Body of pancreas (tissue), 4 donors: ENCODE data around the gene NET1. TPM values are rescaled to one million over a fixed set of nuclear protein-coding genes. Genes with fewer than 3 reads are reported as not detected.
"Not testable (repeated sequence)": the region's sequence is repeated elsewhere in the genome, so short reads cannot be mapped to it uniquely, and the experiment has no call there.

ENCODE experiments used
- ATAC-seq: fragments of 150-250 bp; one replicate; pipeline ENCODE4 v1.9.1; 2016
- DNase-seq, 4 donors: peaks; one replicate each; pipeline ENCODE4 v3.0.0-alpha.2; 2019
- H3K27ac ChIP-seq, 4 donors: fragments of 200-600 bp; sonication (generic); 1 replicate in 3 of 4; 2 replicates in 1 of 4; pipeline versions ENCODE4 v1.5.1 to v1.6.1; 2016 to 2019; ENCODE audit warnings: mild to moderate bottlenecking in 1 of 4, mixed read lengths in 1 of 4, moderate library complexity in 1 of 4
- H3K27me3 ChIP-seq, 2 donors: fragments of 200-600 bp; sonication (generic); one replicate each; pipeline ENCODE4 v1.6.0; 2016; ENCODE audit warnings: mild to moderate bottlenecking in 1 of 2
- H3K36me3 ChIP-seq, 2 donors: fragments of 200-600 bp; sonication (generic); replicated peaks in 1 of 2; 2 replicates each; pipeline ENCODE4 v1.5.1; 2016; ENCODE audit warnings: low read depth in 2 of 2; ENCODE audit not compliant: insufficient read depth in 1 of 2
- H3K4me1 ChIP-seq: fragments of 200-600 bp; sonication (generic); one replicate; pipeline ENCODE4 v1.6.0; 2016
- H3K4me3 ChIP-seq, 2 donors: fragments of 200-600 bp; sonication (generic); 1 replicate in 1 of 2; 2 replicates in 1 of 2; pipeline ENCODE4 v1.5.1; 2016 to 2019
- H3K9me3 ChIP-seq, 3 donors: fragments of 200-600 bp; sonication (generic); 1 replicate in 2 of 3; 2 replicates in 1 of 3; pipeline ENCODE4 v1.5.1; 2016
- POLR2A ChIP-seq, 3 donors: fragments of 450-650 bp; IDR thresholded peaks; one replicate each; pipeline ENCODE4 v1.6.1; 2016; ENCODE audit warnings: antibody characterized with exemption in 3 of 3, mild to moderate bottlenecking in 2 of 3
- WGBS, 2 donors: methylation state at CpG; one replicate each; pipeline ENCODE4 v1.1.5; 2017; 5-methylcytosine and 5-hydroxymethylcytosine counted together
- intact Hi-C: fragments of 100-400 bp; cut with DNase I; formaldehyde crosslinking; loops from one replicate; pipeline ENCODE4 v1.15.1; 2023
- total RNA-seq, 2 donors: library from RNA; depleted of rRNA; stranded (reverse); fragments of >200 nt; gene quantifications; one replicate each; pipeline ENCODE4 v1.1.0, GENCODE V29; 2016
- TF ChIP-seq, protein P1 (sequence below), 7 experiments: fragments of 450-650 bp in 4 of 7; fragments of 200-600 bp in 3 of 7; sonication (generic) in 3 of 7; IDR thresholded peaks; one replicate each; pipeline ENCODE4 v1.5.1; 2016 to 2019; ENCODE audit warnings: antibody characterized with exemption in 7 of 7

NET1 gene
- total RNA-seq, 2 donors from 2014 or later, result 37.9 to 70.3 TPM

DNA sequence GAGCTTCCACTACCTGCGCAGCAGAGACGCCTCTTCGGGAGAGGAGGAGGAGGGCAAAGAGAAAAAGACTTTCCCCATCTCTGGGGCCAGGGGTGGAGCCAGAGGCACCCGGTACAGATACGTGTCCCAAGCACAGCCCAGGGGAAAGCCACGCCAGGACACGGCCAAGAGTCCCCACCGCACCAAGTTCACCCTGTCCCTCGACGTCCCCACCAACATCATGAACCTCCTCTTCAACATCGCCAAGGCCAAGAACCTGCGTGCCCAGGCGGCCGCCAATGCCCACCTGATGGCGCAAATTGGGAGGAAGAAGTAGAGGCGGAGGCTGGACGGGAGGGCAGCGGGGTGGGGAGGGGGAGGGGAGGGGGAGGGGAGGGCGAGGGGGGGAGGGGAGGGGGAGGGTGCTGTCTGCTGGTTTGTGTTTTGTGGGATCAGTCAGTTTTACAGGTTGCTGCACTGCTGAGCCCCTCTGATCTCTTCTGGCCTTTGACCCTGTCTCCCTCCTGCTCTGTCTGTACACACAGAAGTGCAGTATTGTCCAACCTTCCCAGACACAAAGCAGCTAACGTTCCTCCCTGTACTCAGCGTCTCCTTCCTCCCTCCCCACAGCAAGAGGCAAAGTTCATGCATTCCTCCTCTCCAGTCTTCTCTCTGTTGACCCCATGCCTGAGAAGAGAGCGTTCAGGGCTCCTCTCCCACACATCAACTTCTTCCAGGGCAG, 38.3 kb upstream of the NET1 start:
- DNase-seq (no peak), ATAC-seq (no peak)
- no peaks in the 10 kb centered on the region for H3K4me1 ChIP-seq
- no peaks in the 10 kb centered on the region for H3K36me3 ChIP-seq
- H3K27me3 ChIP-seq, result no peaks in the 10 kb centered on the region
- no peak overlapping the region for H3K27ac ChIP-seq
- 74 to 84% methylated on average over 17 to 22 of the region's 22 CpGs for WGBS, 2 donors
- TF ChIP-seq, protein P1, sequence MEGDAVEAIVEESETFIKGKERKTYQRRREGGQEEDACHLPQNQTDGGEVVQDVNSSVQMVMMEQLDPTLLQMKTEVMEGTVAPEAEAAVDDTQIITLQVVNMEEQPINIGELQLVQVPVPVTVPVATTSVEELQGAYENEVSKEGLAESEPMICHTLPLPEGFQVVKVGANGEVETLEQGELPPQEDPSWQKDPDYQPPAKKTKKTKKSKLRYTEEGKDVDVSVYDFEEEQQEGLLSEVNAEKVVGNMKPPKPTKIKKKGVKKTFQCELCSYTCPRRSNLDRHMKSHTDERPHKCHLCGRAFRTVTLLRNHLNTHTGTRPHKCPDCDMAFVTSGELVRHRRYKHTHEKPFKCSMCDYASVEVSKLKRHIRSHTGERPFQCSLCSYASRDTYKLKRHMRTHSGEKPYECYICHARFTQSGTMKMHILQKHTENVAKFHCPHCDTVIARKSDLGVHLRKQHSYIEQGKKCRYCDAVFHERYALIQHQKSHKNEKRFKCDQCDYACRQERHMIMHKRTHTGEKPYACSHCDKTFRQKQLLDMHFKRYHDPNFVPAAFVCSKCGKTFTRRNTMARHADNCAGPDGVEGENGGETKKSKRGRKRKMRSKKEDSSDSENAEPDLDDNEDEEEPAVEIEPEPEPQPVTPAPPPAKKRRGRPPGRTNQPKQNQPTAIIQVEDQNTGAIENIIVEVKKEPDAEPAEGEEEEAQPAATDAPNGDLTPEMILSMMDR (IDR thresholded peaks at IDR 0.05), result no peak
- TF ChIP-seq POLR2A (IDR thresholded peaks at IDR 0.05), result no peak
- H3K4me3 ChIP-seq, result no peak overlapping the region
- H3K9me3 ChIP-seq, result no peaks in the 10 kb centered on the region
- intact Hi-C loops, result no loop called here

DNA sequence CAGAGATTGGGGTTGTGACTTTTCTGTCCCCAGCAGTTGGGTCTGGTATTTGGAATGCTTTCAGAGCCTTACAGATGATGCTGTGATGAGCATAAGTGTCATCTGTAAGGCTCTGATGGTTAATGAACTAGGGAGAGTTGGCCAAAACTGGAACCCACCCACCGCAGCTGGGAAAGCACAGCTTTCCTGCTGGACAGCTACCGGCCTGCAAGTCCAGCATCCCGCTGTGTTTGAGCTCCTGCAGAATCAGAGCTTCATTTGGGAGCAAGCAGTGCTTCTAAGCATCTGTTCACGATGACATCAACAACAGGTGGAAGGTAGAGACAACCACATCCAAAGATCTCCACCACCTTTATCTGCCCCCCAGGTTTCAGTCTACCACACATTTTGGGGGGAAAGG, 35.9 kb upstream of the NET1 start:
- ATAC-seq, result no peak
- H3K4me1 ChIP-seq, result no peaks in the 10 kb centered on the region
- no peak overlapping the region for H3K27ac ChIP-seq
- no peaks in the 10 kb centered on the region for H3K9me3 ChIP-seq
- intact Hi-C loops, result no loop called here
- no peak for TF ChIP-seq POLR2A (IDR thresholded peaks at IDR 0.05)
- TF ChIP-seq, protein P1 (IDR thresholded peaks at IDR 0.05), result no peak
- no peak for DNase-seq
- no peak overlapping the region for H3K4me3 ChIP-seq
- no peaks in the 10 kb centered on the region for H3K27me3 ChIP-seq
- 56 to 62% methylated on average over 2 to 4 of the region's 4 CpGs for WGBS, 2 donors
- H3K36me3 ChIP-seq, result no peaks in the 10 kb centered on the region

DNA sequence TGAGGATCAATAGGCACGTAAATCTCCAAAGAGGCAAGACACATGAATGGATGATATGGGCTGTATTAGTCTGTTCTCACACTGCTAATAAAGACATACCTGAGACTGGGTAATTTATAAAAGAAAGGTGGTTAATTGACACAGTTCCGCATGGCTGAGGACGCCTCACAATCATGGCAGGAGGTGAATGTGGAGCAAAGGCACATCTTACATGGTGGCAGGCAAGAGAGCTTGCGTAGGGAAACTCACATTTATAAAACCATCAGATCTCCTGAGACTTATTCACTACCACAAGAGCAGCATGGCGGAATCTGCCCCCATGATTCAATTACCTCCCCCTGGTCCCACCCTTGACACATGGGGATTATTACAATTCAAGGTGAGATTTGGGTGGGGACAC, 33.2 kb upstream of the NET1 start:
- WGBS, 2 donors, result 89 to 93% methylated on average over 5 of the region's 5 CpGs
- intact Hi-C loops, ATAC-seq, DNase-seq, H3K27me3 ChIP-seq, H3K9me3 ChIP-seq, H3K4me3 ChIP-seq, H3K27ac ChIP-seq, H3K36me3 ChIP-seq, H3K4me1 ChIP-seq: not testable (repeated sequence)

DNA sequence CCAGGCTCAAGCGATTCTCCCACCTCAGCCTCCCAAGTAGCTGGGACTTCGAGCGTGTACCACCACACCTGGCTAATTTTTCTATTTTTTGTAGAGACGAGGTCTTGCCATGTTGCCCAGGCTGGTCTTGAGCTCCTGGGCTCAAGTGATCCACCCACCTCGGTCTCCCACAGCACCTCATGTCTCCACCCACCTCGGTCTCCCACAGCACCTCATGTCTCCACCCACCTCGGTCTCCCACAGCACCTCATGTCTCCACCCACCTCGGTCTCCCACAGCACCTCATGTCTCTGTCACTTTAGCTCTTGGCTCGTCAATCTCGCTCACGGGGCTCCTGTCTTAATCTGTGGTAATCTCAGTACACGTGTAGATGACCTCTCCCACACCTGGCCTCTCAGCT, 32.0 kb upstream of the NET1 start:
- intact Hi-C loops, H3K27ac ChIP-seq, H3K4me3 ChIP-seq, ATAC-seq, H3K9me3 ChIP-seq, H3K27me3 ChIP-seq, H3K36me3 ChIP-seq, DNase-seq: not testable (repeated sequence)
- H3K4me1 ChIP-seq, result peaks cover 13% of the 10 kb centered on the region
- 70 to 73% methylated on average over 12 of the region's 12 CpGs for WGBS, 2 donors

DNA sequence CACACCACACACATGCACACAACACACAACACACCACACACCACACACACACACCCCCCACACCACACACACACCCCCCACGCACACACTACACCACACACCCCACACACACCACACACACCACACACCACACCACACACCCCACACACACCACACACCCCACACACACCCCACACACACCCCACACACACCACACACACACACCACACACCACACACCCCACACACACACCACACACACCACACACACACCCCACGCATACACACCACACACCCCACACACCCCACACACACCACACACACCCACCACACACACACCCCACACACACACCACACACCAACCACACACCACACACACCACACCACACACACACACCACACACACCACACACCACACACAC, 31.2 kb upstream of the NET1 start:
- no peak overlapping the region for H3K27ac ChIP-seq
- no peaks in the 10 kb centered on the region for H3K36me3 ChIP-seq
- no peak for ATAC-seq
- H3K4me1 ChIP-seq, result peaks cover 13% of the 10 kb centered on the region
- H3K27me3 ChIP-seq, result no peaks in the 10 kb centered on the region
- TF ChIP-seq POLR2A (IDR thresholded peaks at IDR 0.05), result no peak
- TF ChIP-seq, protein P1 (IDR thresholded peaks at IDR 0.05), result no peak
- H3K4me3 ChIP-seq, result no peak overlapping the region
- intact Hi-C loops, result no loop called here
- no peaks in the 10 kb centered on the region for H3K9me3 ChIP-seq
- no peak for DNase-seq
- WGBS, 2 donors, result 92 to 100% methylated on average over 1 to 2 of the region's 2 CpGs

DNA sequence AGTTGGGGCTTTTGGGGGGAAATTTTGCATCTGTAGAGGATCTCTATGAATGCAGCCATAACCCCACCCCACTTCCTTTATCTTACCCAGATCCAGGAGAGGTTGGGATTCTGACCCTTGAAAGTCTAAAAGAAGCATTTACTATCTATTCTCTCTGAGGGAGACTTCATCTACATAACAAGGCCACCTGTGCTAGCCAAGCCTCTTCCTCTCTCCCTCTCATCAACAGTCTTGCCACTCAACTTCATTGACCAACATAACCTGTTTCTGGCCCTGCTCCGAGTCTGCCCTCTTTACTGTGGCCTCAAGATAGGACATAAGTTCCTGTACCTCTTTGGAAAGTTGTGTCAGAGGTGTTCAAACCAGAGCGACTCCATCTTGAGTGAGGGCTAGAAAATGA, 27.1 kb upstream of the NET1 start:
- ATAC-seq (no peak), DNase-seq (no peak)
- intact Hi-C loops, result no loop called here
- 66 to 93% methylated on average over 2 of the region's 2 CpGs for WGBS, 2 donors
- H3K27me3 ChIP-seq, result no peaks in the 10 kb centered on the region
- H3K27ac ChIP-seq, result no peak overlapping the region
- no peaks in the 10 kb centered on the region for H3K36me3 ChIP-seq
- H3K4me1 ChIP-seq, result peaks cover 13% of the 10 kb centered on the region
- no peak overlapping the region for H3K4me3 ChIP-seq
- TF ChIP-seq, protein P1 (IDR thresholded peaks at IDR 0.05), result no peak
- no peak for TF ChIP-seq POLR2A (IDR thresholded peaks at IDR 0.05)
- no peaks in the 10 kb centered on the region for H3K9me3 ChIP-seq
